HG03108 (cell line): ENCODE data around the gene DMC1.

ENCODE experiments used
- ATAC-seq: cut with Tn5 transposase; IDR thresholded peaks from one replicate; pipeline ENCODE4 v1.9.1; 2021; ENCODE audit warnings: moderate library complexity; ENCODE audit not compliant: unreplicated experiment

DMC1 gene

DNA sequence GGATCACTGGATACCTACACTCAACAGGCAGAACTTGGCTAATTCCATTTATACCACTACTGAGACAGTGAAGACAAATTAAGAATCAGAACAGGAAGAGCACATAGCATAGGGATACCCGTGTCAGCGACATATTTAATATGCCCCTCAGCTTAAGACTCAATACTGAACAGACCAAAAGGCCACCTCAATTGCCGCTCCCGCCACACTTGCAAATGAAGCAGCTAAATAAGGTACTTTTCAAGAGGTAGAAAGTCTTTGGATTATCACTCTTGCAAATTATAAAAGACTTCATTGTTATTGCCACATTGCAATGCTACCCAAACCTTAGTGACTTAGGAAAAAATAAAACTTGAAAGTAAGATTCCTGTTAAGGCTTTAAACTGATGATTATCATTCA, 67.0 kb downstream of the DMC1 start:
- ATAC-seq = no peak

DNA sequence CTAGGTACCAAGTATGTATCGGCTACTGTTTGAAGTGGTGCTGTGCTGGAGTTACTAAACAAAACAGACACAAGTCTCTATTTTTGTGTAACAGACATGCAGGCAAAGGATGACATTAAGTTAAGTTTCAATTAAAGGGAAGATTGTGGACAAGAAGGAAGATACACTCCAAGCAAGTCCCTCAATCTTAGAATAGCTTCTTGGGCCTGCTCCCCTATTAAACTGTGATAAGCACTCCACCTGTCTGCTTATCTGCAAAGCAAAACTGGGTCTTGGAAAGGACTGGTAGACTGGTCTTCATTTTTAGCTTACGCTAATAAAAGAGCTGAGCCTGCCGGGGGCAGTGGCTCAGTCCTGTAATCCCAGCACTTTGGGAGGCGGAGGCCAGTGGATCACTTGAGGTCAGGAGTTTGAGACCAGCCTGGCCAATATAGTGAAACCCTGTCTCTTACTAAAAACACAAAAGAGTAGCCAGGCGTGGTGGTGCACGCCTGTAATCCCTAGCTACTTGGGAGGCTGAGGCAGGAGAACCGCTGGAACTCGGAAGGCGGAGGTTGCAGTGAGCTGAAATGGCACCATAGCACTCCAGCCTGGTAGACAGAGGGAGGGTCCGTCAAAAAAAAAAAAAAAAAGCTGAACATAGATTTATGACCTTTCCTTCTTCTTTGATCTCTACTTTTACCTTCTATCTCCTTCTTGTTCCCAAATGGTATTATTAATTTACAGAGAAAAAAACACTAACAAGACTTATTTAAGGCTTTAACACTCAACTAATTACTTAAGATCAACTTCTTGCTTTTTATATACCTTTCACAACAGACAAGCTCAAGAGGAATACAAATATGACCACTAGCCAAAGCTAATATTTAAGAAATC, 67.9 kb downstream of the DMC1 start:
- ATAC-seq = no peak

DNA sequence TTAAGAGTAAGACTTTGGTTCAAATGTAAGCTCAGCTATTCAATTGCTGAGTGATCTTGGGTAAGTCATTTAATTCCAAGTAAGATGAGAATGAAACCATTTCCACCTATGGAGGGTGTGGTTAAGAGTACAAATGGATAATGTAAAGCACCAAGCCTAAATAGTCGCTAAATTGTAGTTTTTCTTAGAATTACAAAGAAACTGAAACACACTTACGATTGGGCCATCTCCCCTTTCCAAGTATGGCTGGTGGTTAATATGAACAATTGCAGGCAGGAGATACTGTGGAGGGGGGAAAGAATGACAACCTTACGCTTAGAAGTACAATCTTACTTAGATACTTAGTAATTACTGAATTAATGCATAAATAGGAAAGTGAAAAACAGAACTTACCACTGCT, 72.1 kb downstream of the DMC1 start:
- no peak for ATAC-seq

DNA sequence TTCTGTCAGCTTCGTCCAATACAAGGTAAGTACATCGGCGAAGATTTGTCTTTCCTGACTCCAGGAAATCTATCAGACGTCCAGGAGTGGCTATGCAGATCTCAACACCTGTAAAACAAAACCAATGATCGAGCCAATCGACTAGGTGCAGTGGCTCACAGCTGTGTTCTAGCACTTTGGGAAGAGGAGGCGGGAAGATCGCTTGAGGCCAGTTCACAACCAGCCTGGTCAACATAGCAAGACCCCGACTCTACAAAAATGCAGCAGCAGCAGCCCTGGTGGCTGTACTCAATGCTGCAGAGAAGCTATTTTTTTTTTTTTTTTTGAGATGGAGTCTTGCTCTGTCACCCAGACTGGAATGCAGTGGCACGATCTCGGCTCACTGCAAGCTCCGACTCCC, 75.0 kb downstream of the DMC1 start:
- no peak for ATAC-seq

DNA sequence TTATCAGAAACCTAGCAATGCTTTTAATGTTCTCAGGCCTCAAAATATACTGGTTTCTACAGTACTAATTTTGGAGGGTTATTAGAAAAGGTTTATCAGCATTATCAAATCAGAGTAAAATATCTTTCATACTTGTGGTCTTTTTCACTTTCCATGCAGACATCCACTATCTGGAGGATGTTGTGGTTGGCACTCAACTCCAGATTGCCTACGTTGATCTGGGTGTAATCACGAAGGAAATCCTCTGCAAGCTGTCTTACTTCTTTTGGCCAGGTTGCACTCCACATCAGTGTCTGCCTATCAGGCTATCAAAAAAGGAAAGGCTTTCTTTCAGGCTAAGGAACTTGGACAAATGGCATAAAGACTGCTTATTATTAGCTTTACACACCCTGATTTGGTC, 75.5 kb downstream of the DMC1 start:
- no peak for ATAC-seq

DNA sequence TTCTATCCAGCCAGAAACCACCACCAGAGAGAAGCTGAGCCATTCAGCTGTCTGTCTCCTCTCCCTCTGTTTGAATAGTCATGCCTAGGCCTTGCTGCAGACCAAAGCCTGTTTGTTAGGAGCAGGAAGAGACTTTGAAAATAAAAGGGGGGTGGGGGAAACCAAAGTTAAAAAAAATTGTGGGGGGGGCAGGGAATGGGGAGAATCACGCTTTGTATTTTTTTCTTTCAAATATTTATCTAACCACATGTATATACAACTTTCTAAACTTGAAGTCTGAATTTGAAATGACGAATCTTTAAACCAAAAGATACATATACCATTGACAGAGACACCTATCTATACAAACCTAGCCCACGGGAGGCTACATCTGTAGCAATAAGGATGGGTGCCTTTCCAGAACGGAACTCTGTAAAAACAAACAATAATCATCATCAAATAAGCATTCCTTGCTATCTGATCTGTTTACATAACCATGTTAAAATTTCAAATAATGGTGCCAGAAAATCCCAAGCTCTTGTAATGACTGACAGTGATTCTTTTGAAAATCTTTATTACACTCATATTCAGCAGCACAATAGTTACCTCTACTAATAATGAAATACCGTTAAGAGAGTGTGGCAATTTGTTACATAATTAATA, 78.2 kb downstream of the DMC1 start:
- no peak for ATAC-seq

DNA sequence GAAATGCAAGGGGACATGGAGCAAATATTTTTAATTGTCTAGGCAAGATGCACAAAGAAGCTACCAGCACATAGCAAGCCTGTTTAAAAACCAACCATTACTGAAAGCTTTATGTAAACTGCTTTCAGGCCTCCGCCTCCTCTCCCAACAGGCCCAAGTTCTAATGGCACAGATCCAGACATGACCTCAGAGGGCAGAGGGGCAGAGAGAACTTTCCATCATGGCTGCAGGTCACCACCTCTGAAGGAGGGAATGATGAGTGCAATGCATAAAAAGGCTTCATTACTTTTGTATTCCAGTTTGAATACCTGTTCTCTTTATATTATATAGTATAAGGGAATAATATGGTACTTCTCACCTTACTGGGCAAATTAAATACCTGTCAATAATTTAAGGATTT, 79.1 kb downstream of the DMC1 start:
- no peak for ATAC-seq

DNA sequence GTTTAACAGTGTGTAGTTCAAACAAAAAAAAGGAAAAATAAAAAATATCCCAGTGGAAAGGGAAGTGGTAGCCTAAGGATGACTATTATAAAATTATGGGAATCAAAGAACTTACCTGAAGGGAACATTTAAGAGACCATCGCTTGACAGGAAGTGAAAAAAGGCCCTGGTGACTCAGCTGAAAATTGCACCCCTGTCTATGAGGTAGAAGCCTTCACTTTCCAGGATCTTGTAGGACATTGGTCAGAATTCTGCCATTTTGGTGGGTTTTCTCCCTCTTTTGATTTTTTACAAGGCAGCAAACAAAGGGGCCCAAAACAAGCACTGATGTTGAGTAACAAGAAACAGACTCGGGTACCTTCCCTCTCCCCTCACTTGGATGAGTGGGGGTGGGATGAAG, 79.5 kb downstream of the DMC1 start:
- no peak for ATAC-seq

DNA sequence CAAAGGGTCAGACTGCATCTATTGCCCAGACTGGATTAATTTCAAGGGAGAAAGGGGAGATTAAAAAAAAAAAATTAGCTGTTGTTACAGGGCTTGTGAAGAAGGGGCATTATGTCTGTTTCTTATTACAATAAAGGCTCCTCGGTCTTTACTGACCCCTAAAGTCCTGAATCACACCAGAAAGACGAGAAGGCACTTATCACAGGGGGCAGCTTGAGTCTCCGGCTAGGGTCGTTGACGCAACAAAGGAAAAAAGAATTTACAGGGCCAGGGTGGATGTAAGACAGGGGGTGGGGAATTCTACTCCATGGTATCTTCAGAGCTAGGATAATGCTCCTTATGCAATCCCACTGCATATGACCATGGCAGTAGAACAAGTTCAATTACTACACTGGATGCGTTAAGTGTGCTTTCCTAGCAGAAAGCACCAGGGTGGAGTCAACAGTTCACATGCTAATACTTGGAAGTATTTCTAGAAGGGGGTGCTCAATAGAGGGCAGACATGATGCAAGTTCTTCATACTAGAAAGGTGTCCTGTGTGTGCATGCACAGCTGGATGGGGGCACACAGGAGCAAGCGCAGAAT, 80.3 kb downstream of the DMC1 start:
- no peak for ATAC-seq

DNA sequence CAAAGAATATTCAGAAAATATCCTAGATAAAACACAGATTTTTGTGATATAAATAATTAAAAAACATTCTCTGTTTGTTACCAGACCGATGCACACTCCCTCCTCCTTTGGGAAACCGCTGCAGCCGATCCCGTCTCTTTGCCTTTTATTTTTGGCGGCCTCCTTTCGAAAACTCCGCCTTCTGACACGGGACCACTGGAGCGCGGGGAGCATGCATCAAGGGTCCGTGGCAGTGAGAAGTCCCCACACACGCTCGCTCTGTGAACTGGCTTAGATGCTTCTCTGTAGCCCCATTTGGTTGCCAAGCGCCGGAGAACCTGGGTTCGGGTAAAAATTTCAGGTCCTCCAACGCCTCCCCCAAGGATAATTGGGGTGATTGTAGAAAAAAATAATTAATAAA, 80.8 kb downstream of the DMC1 start:
- ATAC-seq = no peak

DNA sequence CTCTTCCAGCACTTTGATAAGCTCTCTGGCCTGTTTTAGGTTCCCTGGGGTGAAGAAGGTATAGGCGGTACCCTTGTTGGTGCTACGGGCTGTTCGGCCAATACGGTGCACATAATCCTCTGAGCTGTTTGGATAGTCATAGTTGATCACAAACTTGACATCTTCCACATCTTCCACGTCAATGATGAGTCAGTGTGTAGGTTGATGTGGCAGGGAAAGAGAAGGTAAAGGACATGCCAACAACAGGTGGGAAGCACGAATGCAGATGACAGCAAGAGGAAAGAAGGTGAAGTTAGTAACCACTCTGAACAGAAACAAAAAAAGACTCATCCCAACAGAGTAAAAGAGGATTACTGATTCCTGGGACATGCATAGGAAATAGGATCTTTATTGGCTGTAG, 82.0 kb downstream of the DMC1 start:
- ATAC-seq = no peak

DNA sequence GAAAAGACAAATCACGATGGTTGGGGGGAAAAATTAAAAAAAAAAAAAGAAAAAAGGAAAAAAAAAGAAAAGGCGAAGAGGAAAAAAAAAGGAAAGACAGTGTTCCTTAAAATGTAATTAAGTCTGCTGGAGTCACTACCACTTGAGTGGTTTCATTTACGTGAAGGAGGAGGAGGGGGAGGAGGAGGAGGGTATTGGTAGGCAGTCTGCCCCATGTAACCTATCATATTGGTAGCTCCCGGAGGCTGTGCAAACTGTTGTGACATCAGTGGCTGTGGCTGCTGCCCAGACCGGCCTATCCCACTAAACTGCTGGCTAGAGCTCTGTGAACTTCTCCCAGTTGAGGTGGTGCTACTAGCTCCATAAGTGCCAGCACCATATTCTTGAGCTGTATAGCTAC, 84.2 kb downstream of the DMC1 start:
- no peak for ATAC-seq

DNA sequence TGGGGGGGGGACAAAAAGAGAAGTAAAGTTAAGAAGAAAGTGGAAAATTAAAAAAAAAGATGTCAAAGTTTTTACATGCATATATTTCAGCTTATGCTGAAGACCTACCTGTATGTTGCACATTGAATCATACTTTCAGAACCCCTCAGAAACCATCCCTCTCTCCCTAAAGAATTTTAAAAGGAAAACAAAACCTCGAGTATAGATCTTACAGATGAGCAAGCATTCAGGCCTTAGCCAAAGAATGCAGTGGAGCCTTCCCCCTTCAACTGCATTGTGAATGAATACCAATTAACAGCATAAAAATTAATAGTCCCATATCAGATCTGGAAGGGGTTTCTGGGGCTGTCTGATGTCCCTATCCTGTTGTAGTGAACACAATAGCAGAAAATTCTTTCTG, 85.7 kb downstream of the DMC1 start:
- no peak for ATAC-seq

DNA sequence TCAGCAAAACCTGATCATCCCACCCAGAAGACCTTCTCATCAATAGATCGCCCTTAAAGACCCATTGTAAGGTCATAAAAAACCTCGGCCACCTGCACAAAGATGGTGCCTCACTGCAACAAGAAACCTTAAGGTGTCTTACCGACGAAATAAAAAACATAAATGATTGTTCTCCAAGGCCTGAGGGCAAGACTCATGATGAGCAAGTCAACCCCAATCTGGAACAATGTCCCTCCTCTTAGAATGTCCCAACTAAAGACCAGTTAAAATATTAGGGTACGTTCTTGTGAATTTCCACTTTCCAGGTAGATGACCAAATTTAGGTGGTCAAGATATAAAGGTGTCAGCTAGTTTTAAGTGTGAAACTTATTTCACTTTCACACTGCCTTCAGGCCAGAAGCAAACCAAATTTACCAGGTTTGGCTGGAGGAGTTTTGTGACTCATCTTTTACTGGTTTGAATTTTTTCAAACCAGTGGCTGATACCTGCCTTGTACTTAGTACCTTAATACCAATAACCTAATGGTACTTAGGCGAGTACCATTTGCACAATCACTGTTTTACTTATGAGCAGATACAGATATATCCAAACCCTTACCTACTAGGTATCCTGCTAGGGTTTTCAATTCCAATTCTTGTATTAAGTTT, 87.2 kb downstream of the DMC1 start:
- no peak for ATAC-seq

DNA sequence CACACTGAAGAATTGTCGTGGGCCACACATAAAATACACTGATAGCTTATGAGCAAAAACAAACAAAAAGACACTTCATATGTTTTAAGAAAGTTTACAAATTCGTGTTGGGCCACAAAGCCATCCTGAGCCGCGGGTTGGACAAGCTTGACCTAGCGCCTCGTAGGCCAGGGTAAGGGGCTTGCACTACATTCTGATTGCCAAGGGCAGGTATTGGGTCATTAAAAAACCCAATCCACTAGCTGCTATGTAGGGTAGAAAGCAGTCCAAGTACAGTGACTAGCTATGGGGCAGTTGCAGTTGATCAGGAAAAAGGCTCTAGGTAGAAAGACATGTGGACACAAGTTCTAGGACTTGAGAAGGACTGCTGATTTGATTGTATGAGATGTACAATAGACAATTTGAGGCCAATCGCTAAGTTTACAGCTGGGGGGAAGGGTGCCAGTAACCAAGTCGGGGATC, 88.1 kb downstream of the DMC1 start:
- no peak for ATAC-seq

DNA sequence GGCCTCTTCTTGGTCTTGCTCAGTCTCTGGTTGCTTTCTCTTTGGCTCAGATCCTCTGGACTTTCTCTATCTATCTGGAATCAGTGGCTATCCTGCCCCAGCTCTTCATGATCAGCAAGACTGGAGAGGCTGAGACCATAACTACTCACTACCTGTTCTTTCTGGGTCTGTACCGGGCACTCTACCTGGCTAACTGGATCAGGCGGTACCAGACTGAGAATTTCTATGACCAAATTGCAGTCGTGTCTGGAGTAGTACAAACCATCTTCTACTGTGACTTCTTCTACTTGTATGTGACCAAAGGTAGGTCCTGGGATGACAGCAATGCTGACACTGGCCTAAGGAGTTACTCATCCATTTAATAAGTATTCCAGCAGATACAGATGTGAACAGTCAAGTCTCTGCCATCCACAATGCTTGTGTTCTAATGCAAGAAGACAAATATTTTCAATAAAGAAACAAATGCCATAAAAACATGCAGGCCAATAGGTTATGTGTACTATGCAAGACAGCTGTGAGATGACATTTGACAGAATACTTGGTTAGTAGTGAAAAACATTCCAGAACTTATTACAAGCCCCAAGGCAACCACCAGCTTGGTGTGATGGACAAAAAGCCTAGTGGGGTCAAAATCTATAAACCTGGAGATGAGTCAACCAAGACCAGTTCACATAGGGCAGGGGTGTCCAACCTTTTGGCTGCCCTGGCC, 88.7 kb downstream of the DMC1 start:
- ATAC-seq = no peak

DNA sequence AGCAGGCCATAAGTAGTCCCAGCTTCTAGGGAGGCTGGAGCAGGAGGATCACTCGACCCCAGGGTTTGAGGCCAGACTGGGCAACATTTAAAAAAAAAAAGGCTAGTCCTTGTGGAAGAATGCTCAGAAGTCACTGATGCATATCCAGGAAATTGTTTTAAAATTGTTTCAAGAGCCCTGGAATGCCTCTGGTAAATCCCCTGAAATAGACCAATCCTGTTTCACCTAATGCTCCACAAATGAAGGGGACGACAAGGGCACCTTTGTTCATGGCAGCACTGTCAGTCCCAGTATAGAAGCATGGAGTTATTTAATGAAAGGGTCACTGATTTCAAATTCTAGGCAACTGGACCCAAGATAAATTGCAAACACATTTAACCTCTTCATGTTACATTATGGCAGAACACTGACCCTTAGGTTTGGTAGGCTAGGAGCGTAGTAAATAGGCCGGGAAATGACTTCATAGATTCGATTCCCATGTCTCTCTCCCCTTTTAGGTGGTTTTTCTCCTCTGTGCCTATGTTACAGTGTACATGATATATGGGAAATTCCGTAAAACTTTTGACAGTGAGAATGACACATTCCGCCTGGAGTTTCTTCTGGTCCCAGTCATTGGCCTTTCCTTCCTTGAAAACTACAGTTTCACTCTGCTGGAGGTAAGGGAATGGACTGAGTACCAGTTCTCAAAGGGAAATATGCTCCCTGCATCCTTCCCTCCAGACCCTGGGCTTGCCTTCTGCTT, 90.7 kb downstream of the DMC1 start:
- ATAC-seq = no peak

DNA sequence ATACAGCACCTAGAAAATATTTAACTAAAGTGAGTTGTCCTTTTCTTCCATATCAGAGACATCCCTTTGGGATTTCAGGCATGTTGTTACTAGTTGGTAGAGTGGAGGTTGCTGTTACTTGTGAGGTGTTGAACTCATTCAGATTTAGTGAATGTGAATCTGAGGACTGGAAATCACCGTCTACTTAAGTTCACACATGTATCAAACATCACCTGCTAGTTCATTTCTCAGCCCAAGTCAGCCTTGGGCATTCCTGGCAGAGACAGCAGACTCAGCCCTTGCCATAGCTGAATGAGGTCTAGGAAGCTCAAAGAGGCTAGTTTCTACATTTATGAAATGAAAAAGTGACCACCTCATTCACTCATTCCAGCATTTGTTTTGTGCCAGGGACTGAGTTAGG, 92.4 kb downstream of the DMC1 start:
- ATAC-seq = no peak

DNA sequence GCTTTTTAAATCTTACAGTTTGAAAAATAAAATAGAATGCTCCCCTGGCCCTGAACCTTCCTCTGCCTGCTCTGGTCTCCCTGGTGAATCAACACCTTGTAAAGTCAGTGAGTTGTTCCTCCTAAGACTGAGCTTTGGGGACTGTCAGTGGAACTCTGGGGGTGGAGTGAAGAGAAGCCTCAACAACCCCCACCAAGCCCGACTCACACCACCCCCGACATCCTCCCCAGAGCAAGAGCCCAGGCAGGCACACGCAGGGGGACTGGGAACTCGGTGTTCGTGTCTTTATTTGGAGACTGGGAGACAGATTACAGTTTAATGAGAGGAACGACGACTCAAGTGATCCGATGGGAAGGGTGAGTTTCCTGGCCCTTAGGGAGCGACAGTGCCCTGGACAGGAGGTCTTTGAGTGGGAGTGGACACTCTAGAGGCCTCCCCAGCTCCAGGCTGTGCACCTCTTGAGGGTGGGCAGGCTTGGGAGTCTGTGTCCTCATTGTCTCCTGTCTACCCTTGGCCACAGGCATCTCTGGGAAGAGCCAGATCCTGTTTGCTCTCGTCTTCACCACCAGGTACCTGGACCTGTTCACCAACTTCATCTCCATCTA, 95.9 kb downstream of the DMC1 start:
- ATAC-seq = no peak

DNA sequence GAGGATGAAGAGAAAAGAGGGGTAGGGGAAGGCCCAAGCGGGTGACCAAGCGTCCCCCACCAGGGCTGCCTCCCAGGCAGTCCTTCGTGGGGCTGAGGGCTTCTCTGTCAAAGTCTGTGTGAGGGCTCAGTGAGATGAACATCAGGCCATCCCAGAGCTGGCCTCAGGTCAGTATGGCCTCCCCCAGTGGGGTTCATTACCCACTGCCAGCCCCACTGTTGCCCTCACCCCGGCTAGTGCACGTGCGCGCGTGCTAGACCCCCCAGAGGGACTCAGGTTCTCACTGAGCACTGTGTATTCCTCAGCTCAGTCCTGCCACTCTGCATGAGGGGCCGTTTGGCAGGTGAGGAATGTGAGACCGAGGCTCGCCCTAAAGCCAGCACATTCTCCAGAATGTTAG, 98.7 kb downstream of the DMC1 start:
- no peak for ATAC-seq
